NCI-H2227 (cell line): ENCODE measurements around the gene NIPAL3.
"Not testable (repeated sequence)": the region's sequence is repeated elsewhere in the genome, so short reads cannot be mapped to it uniquely, and the experiment has no call there.

Source experiments
- DNase-seq: peaks from one replicate; lab custom pipeline; 2025; ENCODE audit not compliant: unreplicated experiment; lab: John Stamatoyannopoulos, UW

NIPAL3 gene

DNA sequence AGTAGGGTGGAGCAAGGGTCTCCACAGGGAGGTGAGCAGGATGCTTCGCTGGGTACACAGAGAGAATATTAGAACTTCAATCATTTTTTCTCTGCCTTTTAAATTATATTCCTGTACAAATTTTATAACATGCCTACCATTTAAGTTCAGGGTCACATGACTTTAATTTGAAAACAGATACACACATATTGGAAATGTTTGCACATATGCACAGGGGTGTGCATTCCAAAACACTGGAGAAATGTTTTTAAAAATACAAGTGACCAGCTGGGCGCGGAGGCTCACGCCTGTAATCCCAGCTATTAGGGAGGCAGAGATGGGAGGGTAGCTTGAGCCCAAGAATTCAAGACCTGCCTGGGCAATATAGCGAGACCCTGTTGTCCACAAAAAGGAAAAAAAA, 39.7 kb downstream of the NIPAL3 start:
- no peak for DNase-seq

DNA sequence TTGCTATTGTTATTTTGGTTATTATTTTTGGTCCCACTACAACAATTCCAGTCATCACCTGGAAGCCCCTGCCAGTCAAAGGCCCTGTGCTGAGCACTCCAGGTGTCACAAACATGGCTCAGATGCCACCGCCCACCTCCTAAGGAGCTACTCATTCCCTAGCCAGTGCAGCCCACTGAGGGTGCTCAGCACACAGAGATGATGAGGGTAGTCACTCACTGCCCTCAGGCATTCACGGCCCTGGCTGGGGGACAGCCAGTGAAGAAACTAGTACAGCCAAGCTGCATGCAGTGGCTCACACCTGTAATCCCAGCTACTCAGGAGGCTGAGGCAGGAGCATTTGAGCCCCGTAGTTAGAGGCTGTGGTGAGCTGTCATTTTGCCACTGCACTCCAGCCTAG, 42.3 kb downstream of the NIPAL3 start:
- DNase-seq: no peak

DNA sequence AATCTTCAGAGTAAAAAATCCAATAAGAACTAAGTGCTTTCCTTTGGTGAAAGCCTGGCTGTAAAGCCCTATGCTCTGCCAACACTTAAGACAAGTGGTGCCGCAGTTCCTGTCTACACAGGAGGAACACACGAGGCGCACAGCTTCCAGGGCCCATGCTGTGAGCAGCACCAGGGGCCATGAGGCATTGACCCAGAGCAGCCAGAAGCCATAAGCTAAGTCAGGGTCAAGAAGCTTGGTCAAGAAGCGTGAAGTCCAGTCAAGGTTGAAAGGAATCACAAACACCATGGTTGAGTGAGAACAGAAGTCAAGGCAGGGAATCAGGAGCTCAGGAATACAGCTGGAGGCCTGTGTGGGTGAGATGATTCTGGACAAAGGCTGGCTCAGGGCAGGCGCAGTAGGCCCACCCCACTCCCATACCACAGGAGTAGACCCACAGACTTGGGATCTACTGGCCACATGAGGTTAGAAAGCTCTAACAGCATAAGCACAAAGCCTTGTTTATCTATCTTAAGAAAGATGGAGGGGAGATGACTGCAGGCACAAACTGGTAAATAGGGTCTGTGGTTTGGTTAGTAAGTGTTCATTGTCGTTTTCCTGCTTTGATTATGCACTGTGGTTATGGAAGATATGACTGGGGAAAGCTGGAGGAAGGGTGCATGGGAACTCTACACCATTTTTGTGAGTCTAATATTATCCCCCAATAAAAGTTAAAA, 44.1 kb downstream of the NIPAL3 start:
- no peak for DNase-seq

DNA sequence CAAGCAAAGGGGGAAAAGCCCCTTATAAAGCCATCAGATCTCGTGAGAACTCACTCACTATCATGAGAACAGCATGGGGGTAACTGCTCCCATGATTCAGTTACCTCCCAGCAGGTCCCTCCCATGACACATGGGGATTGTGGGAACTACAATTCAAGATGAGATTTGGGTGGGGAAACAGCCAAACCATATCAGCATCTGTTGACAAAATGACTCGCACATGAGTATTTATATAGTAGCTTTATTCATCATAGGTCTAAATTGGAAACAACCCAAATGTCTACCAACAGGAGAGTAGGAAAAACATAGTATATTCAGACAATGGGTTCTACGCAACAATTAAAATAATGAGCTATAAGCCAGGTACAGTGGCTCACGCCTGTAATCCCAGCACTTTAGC, 46.5 kb downstream of the NIPAL3 start:
- DNase-seq: not testable (repeated sequence)

DNA sequence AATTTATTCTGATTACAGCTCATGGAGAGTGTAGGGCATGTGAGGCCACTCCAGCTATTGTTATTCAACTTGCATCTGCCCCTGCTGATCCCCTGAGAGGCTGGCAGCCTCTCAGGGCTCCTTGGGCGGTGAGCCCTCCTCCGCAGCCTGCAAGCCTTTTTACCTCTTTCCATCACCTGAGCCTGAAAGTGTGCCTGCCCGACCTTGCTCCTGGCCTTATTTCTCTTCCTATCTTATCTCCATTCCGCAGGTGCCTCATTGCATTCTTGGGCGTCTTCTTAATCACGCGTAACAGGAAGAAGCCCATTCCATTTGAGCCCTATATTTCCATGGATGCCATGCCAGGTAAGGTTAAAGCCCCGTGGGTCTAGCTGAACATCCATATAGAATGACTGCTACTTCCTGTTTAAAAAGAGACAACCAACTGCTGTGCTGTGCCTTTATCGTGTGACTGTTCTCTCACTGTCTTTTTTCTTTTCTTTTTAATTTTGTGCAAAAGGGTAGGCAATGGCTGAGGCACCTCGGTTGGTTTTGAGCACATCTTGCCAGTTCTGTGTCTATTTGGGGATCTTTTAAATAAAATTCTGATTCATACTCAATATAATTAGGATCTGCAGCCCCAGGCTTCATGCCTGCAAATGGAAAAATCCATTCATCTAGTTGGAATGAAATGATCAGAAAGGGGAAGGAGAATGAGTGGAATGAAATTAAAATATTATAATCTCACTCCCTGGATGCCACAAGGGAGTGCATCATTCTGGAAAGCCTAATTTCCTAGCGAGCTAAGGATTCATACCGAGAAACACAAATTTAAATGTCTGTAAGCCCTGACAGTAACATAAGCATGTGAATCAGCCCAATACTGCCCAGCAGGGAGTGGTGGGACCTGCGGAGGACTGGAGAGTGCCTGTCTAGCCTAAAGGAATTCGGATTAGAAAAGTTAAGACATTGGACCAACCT, 48.5 kb downstream of the NIPAL3 start:
- DNase-seq: peak; percentile 90

DNA sequence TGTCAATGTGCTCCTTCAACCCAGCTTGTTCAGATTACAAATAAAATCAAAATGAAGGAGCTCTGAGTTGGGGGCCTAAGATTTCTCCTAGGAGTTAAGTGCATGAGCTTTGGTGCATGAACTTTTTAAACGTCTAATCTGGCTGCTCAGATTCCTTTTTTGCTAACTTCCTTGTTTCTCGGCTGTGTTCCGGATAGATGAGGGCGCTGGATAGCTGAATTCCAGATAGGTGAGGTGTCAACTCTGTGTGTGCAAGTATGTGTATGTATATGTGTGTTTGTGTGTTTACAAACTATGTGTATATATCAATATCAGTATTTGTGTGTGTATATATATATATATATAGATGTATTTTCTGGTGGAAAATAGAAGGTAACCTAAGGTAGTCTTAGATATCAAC, 49.5 kb downstream of the NIPAL3 start:
- DNase-seq: no peak

DNA sequence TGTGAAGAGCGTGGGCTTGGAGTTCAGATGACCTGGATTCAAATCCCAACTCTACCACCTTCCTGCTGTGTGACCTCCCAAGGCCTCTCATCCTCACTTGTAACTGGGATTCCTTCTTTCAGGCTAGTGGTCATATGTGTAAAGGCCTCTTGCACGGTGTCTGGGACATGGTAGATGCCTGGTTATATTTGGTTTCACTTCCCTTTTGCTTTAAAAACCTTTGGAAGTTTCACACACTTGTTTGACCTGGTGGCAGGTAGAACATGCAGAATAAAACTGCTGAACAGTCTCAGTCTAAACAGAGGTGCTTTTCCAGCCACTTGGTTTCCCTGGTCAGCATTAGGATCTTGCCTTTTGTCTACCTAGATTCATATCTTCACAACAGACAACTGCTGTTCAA, 50.0 kb downstream of the NIPAL3 start:
- no peak for DNase-seq

DNA sequence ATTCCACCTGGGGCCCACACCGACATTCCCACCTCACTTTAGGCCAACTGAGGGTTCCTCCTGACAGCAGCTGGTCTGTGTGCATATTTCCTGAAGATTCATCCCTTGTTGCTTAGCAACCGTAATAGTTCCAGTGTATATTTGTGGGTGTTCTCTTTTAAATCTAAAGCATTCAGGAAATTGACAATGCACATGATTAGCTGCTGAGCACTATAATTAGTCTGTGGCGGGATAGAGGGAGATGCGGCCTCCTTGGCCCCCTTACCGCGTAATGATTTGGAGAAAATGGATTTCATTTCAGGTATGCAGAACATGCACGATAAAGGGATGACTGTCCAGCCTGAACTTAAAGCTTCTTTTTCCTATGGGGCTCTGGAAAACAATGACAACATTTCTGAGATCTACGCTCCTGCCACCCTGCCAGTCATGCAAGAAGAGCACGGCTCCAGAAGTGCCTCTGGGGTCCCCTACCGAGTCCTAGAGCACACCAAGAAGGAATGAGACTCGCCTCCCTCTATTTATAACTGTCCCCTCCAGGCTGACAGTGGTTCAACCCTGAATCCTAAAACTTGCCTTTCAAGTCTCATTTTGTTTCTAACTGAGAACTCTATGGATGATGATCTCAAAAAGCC, 53.2 kb downstream of the NIPAL3 start:
- peak; percentile 73 for DNase-seq

DNA sequence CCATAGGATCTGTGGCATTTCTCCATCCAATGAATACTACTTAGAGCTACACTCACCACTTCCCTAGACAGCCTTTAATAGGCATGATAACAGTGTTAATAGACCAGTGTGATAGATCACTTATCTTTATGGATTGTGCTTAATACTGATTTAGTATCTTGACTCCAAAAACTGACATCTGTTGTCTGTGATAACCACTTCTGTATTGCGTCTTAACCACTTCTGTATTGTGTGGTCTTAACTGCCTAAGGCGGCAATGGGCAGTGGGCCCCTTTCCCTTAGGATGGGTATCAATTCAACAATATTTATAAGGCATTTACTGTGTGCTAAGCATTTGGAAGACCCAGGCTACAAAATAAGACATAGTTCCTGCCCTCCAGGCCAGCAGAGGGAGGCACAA, 55.0 kb downstream of the NIPAL3 start:
- DNase-seq: no peak

DNA sequence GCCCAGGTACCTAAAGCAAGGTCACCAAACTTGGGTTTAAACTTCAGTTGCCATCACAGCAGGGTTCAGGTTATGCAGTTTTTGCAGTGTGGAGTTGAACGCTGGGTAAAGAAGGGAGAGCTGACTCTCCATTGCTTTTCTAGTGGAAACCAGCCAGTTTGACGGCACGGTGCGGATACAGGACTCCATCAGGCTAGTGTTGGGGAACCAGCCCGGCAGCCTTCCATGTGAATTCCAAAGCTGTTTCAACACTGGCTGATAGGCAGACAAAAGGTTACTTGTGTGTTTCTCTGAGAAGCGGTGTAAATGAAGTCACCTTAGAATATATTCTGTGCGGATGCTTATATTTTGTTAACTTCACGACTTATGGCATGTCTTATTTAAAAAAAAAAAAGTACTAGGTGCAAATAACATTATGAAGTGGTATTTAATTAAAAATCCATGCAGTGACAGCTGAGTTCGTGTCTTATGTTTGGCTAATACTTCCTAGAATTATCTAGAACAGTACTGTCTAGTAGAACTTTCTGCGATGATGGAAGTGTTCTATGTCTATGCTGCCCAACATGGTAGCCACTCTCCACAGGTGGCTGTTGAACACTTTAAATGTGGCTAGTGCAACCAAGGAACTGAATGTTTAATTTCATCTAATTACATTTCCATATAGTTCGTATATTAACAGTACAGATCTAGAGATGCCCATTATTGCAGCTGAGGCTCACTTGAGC, 57.1 kb downstream of the NIPAL3 start:
- no peak for DNase-seq

DNA sequence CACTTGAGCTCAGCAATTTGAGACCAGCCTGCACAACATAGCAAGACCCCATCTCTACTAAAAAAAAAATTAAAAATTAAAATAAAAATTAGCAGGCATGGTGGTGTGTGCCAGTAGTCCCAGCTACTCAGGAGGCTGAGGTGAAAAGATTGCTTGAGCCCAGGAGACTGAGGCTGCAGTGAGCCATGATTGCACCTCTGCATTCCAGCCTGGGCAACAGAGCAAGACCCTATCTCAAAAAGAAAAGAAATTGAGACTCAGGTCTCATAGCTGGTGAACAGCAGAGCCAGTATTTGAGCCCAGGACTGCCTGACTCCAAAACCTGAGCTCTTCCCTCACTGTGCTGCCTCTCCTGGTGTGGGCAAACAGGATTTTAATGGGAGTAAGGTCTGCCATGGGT, 58.6 kb downstream of the NIPAL3 start:
- no peak for DNase-seq

DNA sequence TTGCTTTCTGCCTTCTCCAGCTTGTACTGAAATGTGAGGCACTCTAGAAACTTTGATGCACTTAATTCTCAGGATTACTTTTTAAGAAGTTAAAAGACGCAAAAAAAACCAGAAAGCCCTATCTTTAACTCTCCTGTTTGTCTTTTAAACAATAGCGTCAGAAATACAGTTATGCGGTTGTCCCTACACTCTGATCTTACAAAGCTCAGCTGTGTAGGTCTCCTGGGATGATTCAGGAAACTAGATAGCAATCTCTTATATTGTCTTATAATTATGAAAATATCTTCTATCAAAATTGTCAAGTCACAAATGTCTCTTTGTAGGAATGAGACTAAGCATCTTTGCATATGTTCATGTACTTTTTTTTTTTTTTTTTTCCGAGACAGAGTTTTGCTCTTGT, 60.1 kb downstream of the NIPAL3 start:
- DNase-seq: no peak

DNA sequence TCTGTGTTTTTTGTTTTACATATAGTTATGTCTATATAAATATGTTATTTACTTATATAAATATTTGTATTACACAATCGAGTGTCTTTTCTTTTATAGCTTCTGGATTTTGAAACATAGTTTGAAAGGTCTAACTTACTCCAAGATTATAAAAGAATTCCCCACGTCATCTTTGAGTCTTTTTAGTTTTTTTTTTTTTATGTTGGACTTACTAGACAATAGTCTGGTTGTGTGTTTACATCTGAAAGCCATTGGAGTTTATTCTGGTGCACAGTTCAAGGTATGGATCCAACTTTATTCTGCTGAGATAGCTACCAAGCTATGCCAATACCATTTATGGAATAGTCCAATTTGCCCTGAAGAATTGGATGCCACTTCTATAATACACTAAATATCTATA, 61.0 kb downstream of the NIPAL3 start:
- DNase-seq: no peak

DNA sequence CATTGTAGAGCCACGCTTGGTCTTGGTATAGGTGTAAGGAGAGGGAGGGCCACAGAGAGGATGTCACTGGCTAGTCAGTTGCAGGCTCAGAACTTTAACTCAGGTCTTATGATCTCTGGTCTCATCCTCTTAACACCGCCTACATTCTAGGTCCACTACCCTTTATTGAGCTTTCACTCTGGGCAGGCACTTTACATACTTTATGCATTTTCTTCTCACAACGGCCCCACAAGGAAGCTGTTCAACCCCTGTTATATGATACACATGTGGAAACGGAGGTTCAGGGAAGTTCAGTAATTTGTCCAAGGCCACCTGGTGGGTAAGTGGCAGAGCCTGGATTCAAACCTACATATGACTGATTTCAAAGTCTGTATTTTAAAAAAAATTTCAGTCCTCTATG, 61.7 kb downstream of the NIPAL3 start:
- DNase-seq: no peak

DNA sequence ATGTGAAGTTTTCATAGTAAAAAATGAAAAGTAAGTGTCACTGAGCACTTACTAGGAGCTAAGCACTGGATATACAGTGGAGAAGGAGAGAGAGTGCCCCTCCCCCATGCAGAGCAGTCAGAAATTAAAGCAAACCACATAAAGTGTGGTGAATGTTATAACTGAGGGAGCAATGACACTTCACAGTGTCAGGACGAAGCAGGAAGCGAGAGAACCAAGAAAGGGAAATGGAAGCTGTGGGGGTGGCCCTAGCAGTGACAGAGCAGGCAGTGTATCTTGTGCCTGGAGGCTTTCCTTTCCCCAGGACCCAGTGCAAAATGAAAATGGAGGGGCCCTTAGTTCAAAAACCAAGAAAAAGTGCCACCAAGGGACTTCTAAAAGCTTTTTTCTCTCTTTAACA, 65.5 kb downstream of the NIPAL3 start:
- DNase-seq: no peak

DNA sequence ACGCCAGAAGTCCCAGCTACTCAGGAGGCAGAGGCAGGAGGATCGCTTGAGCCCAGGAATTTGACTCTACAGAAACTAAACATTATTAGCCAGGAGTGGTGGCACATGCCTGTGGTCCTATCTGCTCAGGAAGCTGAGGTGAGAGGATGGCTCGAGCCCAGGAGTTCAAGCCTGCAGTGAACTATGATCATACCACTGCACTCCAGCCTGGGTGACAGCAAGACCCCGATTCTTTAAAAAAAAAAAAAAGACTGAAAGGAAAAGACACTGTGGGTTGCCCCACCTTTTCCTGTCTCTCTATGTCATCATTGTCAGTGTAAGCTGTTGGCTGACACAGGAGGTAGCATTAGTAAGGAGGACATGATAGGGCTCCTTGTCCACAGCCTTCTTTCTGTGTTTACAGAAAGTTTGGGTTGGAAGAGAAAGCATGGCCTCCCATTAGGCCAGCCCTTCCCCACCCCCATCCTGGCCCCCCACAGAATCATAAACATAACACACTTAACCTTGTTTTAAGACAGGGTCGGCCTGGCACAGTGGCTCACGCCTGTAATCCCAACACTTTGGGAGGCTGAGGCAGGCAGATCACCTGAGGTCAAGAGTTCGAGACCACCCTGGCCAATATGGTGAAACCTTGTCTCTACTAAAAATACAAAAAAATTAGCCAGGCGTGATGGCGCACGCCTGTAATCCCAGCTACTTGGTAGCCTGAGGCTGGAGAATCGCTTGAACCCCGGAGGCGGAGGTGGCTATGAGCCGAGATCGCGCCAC, 66.4 kb downstream of the NIPAL3 start:
- no peak for DNase-seq

DNA sequence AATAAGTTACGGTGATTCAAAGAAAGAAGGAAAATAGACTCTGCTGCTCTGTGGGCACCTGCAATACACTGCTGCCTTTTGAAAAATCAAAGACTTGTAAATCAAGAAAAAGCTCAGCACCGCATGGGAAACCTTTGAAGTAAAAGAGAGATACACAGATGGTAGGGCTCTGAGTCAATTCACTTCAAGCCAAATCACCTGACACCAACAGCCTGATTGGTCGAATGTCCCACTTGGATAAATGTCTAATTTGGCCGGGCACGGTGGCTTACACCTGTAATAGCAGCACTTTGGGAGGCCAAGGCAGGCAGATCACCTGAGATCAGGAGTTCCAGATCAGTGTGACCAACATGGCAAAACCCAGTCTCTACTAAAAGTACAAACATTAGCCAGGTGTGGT, 67.8 kb downstream of the NIPAL3 start:
- DNase-seq: no peak

DNA sequence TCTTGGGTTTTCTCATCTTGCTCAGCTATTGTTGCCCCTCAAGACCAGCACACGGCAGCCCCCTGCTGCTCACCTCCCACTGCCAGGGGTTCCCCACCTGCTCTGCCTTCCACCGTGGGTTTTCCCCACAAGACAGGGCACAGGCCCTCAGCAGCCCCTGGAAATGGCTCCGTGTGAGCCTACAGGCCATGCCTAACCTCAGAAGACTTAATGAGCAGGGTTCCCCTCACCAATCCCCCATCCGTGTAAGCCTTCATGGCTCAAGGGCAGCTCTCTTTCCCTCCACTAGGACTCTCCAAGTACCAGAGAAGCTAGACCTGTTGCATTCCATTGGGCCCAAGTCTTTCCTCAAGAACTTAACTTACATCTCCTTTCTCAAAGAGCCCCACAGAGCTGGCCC, 68.6 kb downstream of the NIPAL3 start:
- DNase-seq: no peak

DNA sequence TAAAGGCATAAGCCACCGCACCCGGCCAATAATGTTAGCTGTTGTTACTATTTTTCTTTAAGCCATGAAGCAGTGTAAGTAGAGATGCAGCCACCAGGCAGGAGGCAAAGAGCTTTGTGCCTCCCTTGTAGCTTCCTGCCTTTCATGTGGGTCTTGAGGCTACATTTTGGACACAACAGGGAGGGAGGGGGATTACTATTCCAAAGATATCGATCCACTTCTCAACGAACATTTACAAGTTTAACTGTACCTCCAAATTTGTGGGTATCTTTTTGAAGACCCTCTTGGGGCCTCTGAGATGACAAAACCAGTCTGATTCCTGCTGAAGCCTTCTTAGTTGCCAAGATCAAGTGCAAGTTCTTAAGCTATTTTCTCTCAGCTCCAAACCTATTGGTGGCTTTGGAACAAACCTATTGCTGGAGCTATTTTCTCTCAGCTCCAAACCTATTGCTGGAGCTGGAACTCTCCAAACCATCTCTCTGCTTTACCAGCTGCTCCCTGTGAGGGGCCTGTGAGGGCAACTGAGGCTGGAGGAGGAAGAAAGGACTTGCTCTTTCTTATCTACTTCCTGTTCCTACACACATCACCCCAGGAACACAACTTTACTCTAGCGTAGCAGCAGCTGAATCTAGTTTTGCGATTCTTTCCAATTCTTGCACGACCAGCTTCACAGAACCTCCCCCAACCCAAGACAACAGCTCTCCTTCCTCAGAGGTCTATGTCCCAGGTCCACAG, 70.9 kb downstream of the NIPAL3 start:
- no peak for DNase-seq

DNA sequence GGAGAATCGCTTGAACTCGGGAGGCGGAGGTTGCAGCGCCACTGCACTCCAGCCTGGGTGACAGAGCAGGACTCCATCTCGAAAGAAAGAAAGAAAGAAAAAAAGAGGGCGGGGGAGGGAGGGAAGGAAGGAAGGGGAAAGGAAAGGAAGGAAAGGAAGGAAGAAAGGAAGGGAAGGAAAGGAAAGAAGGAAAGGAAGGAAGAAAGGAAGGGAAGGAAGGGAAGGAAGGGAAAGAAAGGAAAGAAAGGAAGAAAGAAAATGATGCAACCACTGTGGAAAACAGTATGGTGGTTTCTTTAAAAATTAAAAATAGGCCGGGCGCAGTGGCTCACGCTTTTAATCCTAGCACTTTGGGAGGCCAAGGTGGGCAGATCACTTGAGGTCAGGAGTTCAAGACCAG, 71.9 kb downstream of the NIPAL3 start:
- DNase-seq: no peak
